SK-N-SH (cell line): ENCODE data around the gene FKBP1C. TPM values are rescaled to one million over a fixed set of nuclear protein-coding genes. Genes with fewer than 3 reads are reported as not detected.

Experiments
- CTCF ChIA-PET: fragments of 300-600, 350-600 bp; formaldehyde crosslinking; extraction: SDS; loops from one replicate; lab custom pipeline; 2021; lab: Yijun Ruan, JAX
- POLR2A ChIA-PET: fragments of 350-600 bp; sonication (Branson Sonifier 250); formaldehyde crosslinking; extraction: SDS; loops from one replicate; lab custom pipeline; 2020; ENCODE audit warnings: antibody characterized with exemption, inconsistent platforms; lab: Yijun Ruan, JAX
- DNase-seq: peaks from one replicate; pipeline ENCODE4 v3.0.0; 2012
- H2AFZ ChIP-seq: fragments of 200-600 bp; sonication (generic); 2 replicates; pipeline ENCODE4 v1.8.1; 2016; ENCODE audit warnings: antibody characterized with exemption, mild to moderate bottlenecking, low read depth
- H3F3A ChIP-seq: fragments of 200-600 bp; sonication (generic); replicated peaks from 2 replicates; pipeline ENCODE3; 2016; ENCODE audit warnings: antibody characterized with exemption, mild to moderate bottlenecking; ENCODE audit not compliant: insufficient read depth
- H3K27ac ChIP-seq, 2 experiments: fragments of 200-500 bp in 1 of 2; fragments of 200-600 bp in 1 of 2; sonication (Bioruptor generic) in 1 of 2; sonication (generic), shearing (Covaris generic) in 1 of 2; 2 replicates each; pipeline versions ENCODE4 v1.5.1 to v1.6.1; 2014 to 2016; ENCODE audit warnings: low read depth in 2 of 2, inconsistent platforms in 1 of 2, low read length in 1 of 2, mild to moderate bottlenecking in 1 of 2, mixed read lengths in 1 of 2
- H3K27me3 ChIP-seq: fragments of 200-600 bp; sonication (generic), shearing (Covaris generic); 2 replicates; pipeline ENCODE4 v1.6.1; 2016; ENCODE audit warnings: mixed run types; ENCODE audit not compliant: insufficient read depth
- H3K36me3 ChIP-seq, 2 experiments: fragments of 200-500 bp in 1 of 2; fragments of 200-600 bp in 1 of 2; sonication (Bioruptor generic) in 1 of 2; sonication (generic) in 1 of 2; replicated peaks in 1 of 2; 2 replicates each; pipeline versions ENCODE3 to v1.5.1; 2014 to 2016; ENCODE audit warnings: low read length in 1 of 2, mild to moderate bottlenecking in 1 of 2; ENCODE audit not compliant: insufficient read depth in 2 of 2, control insufficient read depth in 1 of 2
- H3K4me1 ChIP-seq, 2 experiments: fragments of 200-500 bp in 1 of 2; fragments of 200-600 bp in 1 of 2; sonication (Bioruptor generic) in 1 of 2; sonication (generic), shearing (Covaris generic) in 1 of 2; 2 replicates each; pipeline versions ENCODE4 v1.5.1 to v1.6.1; 2014 to 2016; ENCODE audit warnings: low read depth in 1 of 2, low read length in 1 of 2, mixed run types in 1 of 2; ENCODE audit not compliant: insufficient read depth in 2 of 2, control insufficient read depth in 1 of 2
- H3K4me2 ChIP-seq: fragments of 200-600 bp; sonication (generic), shearing (Covaris generic); 2 replicates; pipeline ENCODE4 v1.6.1; 2017; ENCODE audit warnings: mixed run types
- H3K4me3 ChIP-seq, 2 experiments: fragments of 200-500 bp in 1 of 2; fragments of 200-600 bp in 1 of 2; sonication (Bioruptor generic) in 1 of 2; sonication (generic), shearing (Covaris generic) in 1 of 2; 2 replicates each; pipeline versions ENCODE4 v1.5.1 to v1.8.1; 2014 to 2016; ENCODE audit warnings: low read depth in 2 of 2, inconsistent platforms in 1 of 2, low read length in 1 of 2, mild to moderate bottlenecking in 1 of 2, mixed read lengths in 1 of 2, moderate library complexity in 1 of 2
- H3K79me2 ChIP-seq: fragments of 200-600 bp; sonication (generic); 2 replicates; pipeline ENCODE4 v1.8.1; 2017; ENCODE audit warnings: mild to moderate bottlenecking; ENCODE audit not compliant: insufficient read depth
- H3K9ac ChIP-seq: fragments of 200-600 bp; sonication (generic); 2 replicates; pipeline ENCODE4 v1.6.1; 2017; ENCODE audit warnings: mixed run types
- H3K9me2 ChIP-seq: fragments of 200-600 bp; sonication (generic); 2 replicates; pipeline ENCODE4 v1.6.1; 2017; ENCODE audit warnings: mixed run types
- H3K9me3 ChIP-seq: fragments of 200-600 bp; sonication (generic); 2 replicates; pipeline ENCODE4 v1.6.1; 2017; ENCODE audit warnings: mixed run types, mild to moderate bottlenecking, moderate library complexity
- H4K20me1 ChIP-seq: fragments of 200-600 bp; sonication (generic); 2 replicates; pipeline ENCODE4 v1.6.1; 2017; ENCODE audit warnings: mild to moderate bottlenecking, mixed run types; ENCODE audit not compliant: insufficient read depth
- CHD2 ChIP-seq: fragments of 150-350 bp; IDR thresholded peaks from 2 replicates; pipeline ENCODE4 v1.6.1; 2018; ENCODE audit warnings: low read length; ENCODE audit not compliant: partially characterized antibody
- EP300 ChIP-seq, 2 experiments: IDR thresholded peaks; 2 replicates each; pipeline versions ENCODE4 v1.4.0 to v1.6.1; 2012; ENCODE audit warnings: borderline replicate concordance in 1 of 2, low read depth in 1 of 2, low read length in 1 of 2
- EZH2phosphoT487 ChIP-seq: fragments of 200-600 bp; sonication (generic); IDR thresholded peaks from 2 replicates; pipeline ENCODE4 v1.6.1; 2017; ENCODE audit warnings: low read depth, mixed run types, mild to moderate bottlenecking, antibody characterized with exemption, moderate library complexity, borderline replicate concordance
- JUND ChIP-seq: IDR thresholded peaks from 2 replicates; pipeline ENCODE4 v1.4.0; 2012
- NFIC ChIP-seq: IDR thresholded peaks from 2 replicates; pipeline ENCODE4 v1.4.0; 2012; ENCODE audit warnings: borderline replicate concordance
- POLR2AphosphoS5 ChIP-seq: IDR thresholded peaks from 2 replicates; pipeline ENCODE4 v1.6.1; 2012; ENCODE audit warnings: low read depth, low read length
- RAD21 ChIP-seq: IDR thresholded peaks from 2 replicates; pipeline ENCODE4 v1.6.1; 2012; ENCODE audit warnings: mild to moderate bottlenecking, low read length
- SIN3A ChIP-seq: IDR thresholded peaks from 2 replicates; pipeline ENCODE4 v1.6.1; 2012; ENCODE audit warnings: low read depth, mild to moderate bottlenecking, low read length, moderate library complexity, borderline replicate concordance
- SMC3 ChIP-seq: IDR thresholded peaks from 2 replicates; pipeline ENCODE4 v1.6.1; 2012; ENCODE audit warnings: low read depth, low read length, improper control_type of control experiment
- TCF12 ChIP-seq: IDR thresholded peaks from 2 replicates; pipeline ENCODE4 v1.4.0; 2012
- TEAD4 ChIP-seq: IDR thresholded peaks from 2 replicates; pipeline ENCODE4 v1.4.0; 2012; ENCODE audit warnings: mild to moderate bottlenecking, borderline replicate concordance; ENCODE audit not compliant: insufficient read depth
- YY1 ChIP-seq: IDR thresholded peaks from 2 replicates; pipeline ENCODE4 v1.4.0; 2012; ENCODE audit warnings: low read depth, mild to moderate bottlenecking
- WGBS: methylation state at CpG from one replicate; pipeline ENCODE4 v1.1.6; 2017; ENCODE audit warnings: low lambda C conversion rate; 5-methylcytosine and 5-hydroxymethylcytosine counted together
- polyA plus RNA-seq, 3 experiments: library from polyadenylated mRNA; depleted of rRNA; stranded (reverse); fragments of >200 nt; gene quantifications; 2 replicates each; pipeline ENCODE4 v1.2.3, GENCODE V29; 2012
- TF ChIP-seq, protein P1 (sequence below): fragments of 200-600 bp; sonication (generic); IDR thresholded peaks from 2 replicates; pipeline ENCODE4 v1.6.1; 2017; ENCODE audit warnings: antibody characterized with exemption, mild to moderate bottlenecking, moderate library complexity
- TF ChIP-seq, protein P2 (sequence below): IDR thresholded peaks from 2 replicates; pipeline ENCODE4 v1.4.0; 2012; ENCODE audit warnings: low read depth, borderline replicate concordance
- TF ChIP-seq, protein P3 (sequence below): IDR thresholded peaks from 2 replicates; pipeline ENCODE4 v1.4.0; 2012; ENCODE audit warnings: low read depth, borderline replicate concordance
- TF ChIP-seq, protein P4 (sequence below): IDR thresholded peaks from 2 replicates; pipeline ENCODE4 v1.4.0; 2012; ENCODE audit warnings: low read depth
- TF ChIP-seq, protein P5 (sequence below): IDR thresholded peaks from 2 replicates; pipeline ENCODE4; 2012

The FKBP1C gene
- polyA plus RNA-seq, 1 of the 3 experiments (the other 2 are of a cell fraction), result 1.2 TPM

DNA sequence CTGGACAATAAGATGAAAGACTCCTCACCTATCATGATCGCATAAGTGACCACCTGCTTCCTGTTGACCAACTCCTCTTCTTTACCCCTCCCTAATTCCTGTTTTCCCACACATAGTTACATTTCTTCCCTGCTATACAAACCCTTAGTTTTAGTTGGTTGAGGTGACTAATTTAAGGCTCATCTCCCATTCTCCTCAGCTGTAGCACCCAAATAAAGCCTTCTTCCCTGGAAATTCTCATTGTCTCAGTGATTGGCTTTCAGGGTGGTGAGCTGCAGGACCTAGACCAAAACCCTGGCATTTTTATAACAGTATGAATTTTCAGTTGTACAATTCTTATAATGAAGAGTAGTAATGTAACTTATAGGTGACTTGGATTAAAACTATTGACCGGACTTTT, 2.1 kb downstream of the FKBP1C start:
- Histone ChIP-seq H3K27me3 (no peaks in the 10 kb centered on the region), H3K9me3 (0 out of 2 replicates have a peak, but pooled peaks cover 4% of the 10 kb centered on the region), H3K79me2 (no peaks in the 10 kb centered on the region), H3K9ac (no peak overlapping the region), H3K9me2 (0 out of 2 replicates have a peak, but pooled peaks cover 3% of the 10 kb centered on the region), H3K27ac (no peak overlapping the region), H3K4me1 (no peaks in the 10 kb centered on the region), H2AFZ (no peak overlapping the region), H3K36me3 (no peaks in the 10 kb centered on the region), H3K4me3 (no peak overlapping the region), H4K20me1 (no peaks in the 10 kb centered on the region), H3K4me2 (no peak overlapping the region), H3F3A (no peaks in the 10 kb centered on the region)
- 32% methylated on average over 2 of the region's 2 CpGs for WGBS
- CTCF ChIA-PET, result no interaction called here
- POLR2A ChIA-PET, result no interaction called here
- no peak for TF ChIP-seq EP300 (IDR thresholded peaks at IDR 0.05; ENCODE audit: borderline replicate concordance in 1 of 2, low read depth in 1 of 2, low read length in 1 of 2)
- TF ChIP-seq, protein P1, sequence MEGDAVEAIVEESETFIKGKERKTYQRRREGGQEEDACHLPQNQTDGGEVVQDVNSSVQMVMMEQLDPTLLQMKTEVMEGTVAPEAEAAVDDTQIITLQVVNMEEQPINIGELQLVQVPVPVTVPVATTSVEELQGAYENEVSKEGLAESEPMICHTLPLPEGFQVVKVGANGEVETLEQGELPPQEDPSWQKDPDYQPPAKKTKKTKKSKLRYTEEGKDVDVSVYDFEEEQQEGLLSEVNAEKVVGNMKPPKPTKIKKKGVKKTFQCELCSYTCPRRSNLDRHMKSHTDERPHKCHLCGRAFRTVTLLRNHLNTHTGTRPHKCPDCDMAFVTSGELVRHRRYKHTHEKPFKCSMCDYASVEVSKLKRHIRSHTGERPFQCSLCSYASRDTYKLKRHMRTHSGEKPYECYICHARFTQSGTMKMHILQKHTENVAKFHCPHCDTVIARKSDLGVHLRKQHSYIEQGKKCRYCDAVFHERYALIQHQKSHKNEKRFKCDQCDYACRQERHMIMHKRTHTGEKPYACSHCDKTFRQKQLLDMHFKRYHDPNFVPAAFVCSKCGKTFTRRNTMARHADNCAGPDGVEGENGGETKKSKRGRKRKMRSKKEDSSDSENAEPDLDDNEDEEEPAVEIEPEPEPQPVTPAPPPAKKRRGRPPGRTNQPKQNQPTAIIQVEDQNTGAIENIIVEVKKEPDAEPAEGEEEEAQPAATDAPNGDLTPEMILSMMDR, result no peak
- no peak for TF ChIP-seq YY1
- TF ChIP-seq JUND, result no peak
- TF ChIP-seq, protein P2, sequence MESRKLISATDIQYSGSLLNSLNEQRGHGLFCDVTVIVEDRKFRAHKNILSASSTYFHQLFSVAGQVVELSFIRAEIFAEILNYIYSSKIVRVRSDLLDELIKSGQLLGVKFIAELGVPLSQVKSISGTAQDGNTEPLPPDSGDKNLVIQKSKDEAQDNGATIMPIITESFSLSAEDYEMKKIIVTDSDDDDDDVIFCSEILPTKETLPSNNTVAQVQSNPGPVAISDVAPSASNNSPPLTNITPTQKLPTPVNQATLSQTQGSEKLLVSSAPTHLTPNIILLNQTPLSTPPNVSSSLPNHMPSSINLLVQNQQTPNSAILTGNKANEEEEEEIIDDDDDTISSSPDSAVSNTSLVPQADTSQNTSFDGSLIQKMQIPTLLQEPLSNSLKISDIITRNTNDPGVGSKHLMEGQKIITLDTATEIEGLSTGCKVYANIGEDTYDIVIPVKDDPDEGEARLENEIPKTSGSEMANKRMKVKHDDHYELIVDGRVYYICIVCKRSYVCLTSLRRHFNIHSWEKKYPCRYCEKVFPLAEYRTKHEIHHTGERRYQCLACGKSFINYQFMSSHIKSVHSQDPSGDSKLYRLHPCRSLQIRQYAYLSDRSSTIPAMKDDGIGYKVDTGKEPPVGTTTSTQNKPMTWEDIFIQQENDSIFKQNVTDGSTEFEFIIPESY, result no peak
- TF ChIP-seq CHD2, result no peak
- no peak for TF ChIP-seq TEAD4
- TF ChIP-seq, protein P3, sequence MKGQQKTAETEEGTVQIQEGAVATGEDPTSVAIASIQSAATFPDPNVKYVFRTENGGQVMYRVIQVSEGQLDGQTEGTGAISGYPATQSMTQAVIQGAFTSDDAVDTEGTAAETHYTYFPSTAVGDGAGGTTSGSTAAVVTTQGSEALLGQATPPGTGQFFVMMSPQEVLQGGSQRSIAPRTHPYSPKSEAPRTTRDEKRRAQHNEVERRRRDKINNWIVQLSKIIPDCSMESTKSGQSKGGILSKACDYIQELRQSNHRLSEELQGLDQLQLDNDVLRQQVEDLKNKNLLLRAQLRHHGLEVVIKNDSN, result no peak
- TF ChIP-seq SMC3, result no peak
- TF ChIP-seq, protein P4, sequence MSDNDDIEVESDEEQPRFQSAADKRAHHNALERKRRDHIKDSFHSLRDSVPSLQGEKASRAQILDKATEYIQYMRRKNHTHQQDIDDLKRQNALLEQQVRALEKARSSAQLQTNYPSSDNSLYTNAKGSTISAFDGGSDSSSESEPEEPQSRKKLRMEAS, result no peak
- TF ChIP-seq SIN3A, result no peak
- no peak for TF ChIP-seq EZH2phosphoT487
- TF ChIP-seq RAD21, result no peak
- no peak for TF ChIP-seq NFIC
- TF ChIP-seq POLR2AphosphoS5, result no peak
- no peak for TF ChIP-seq TCF12
- TF ChIP-seq, protein P5, sequence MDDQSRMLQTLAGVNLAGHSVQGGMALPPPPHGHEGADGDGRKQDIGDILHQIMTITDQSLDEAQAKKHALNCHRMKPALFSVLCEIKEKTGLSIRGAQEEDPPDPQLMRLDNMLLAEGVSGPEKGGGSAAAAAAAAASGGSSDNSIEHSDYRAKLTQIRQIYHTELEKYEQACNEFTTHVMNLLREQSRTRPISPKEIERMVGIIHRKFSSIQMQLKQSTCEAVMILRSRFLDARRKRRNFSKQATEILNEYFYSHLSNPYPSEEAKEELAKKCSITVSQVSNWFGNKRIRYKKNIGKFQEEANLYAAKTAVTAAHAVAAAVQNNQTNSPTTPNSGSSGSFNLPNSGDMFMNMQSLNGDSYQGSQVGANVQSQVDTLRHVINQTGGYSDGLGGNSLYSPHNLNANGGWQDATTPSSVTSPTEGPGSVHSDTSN, result no peak
- TF ChIP-seq, all 33 proteins: peak for 0
- DNase-seq, result no peak
